HG03558 (cell line): ENCODE data around the gene RUNX2.
A peak's percentile ranks its signal among the peaks of the same experiment; 100 is the strongest.

Experiments used
- ATAC-seq: cut with Tn5 transposase; IDR thresholded peaks from one replicate; pipeline ENCODE4 v1.9.1; 2021; ENCODE audit warnings: moderate number of reproducible peaks; ENCODE audit not compliant: unreplicated experiment; ENCODE audit errors: extremely low read depth

Gene RUNX2

GRCh38 chr6:45681860-45682511, 353.9 kb downstream of the RUNX2 start:
- ATAC-seq = peak; percentile 94

GRCh38 chr6:45684476-45684875, 356.3 kb downstream of the RUNX2 start:
- no peak for ATAC-seq

- ATAC-seq = no peak
Observed at GRCh38 chr6:45685076-45685475, 356.9 kb downstream of the RUNX2 start.

GRCh38 chr6:45686841-45687569, 358.9 kb downstream of the RUNX2 start:
- ATAC-seq = no peak

GRCh38 chr6:45687570-45687969, 359.4 kb downstream of the RUNX2 start:
- peak; percentile 80 for ATAC-seq

- ATAC-seq = no peak
Observed at GRCh38 chr6:45688180-45688579, 360.1 kb downstream of the RUNX2 start.

GRCh38 chr6:45689926-45690615, 361.9 kb downstream of the RUNX2 start:
- no peak for ATAC-seq

GRCh38 chr6:45690846-45691245, 362.7 kb downstream of the RUNX2 start:
- ATAC-seq = no peak

- ATAC-seq = no peak
Observed at GRCh38 chr6:45691426-45691825, 363.3 kb downstream of the RUNX2 start.

- no peak for ATAC-seq
Observed at GRCh38 chr6:45692021-45692420, 363.9 kb downstream of the RUNX2 start.

GRCh38 chr6:45696738-45697137, 368.6 kb downstream of the RUNX2 start:
- ATAC-seq = no peak

GRCh38 chr6:45697605-45698004, 369.5 kb downstream of the RUNX2 start:
- ATAC-seq = no peak

GRCh38 chr6:45698046-45698445, 369.9 kb downstream of the RUNX2 start:
- no peak for ATAC-seq

GRCh38 chr6:45699663-45700062, 371.5 kb downstream of the RUNX2 start:
- no peak for ATAC-seq

GRCh38 chr6:45702849-45703739, 375.0 kb downstream of the RUNX2 start:
- ATAC-seq = no peak

GRCh38 chr6:45704056-45704800, 376.1 kb downstream of the RUNX2 start:
- no peak for ATAC-seq

- no peak for ATAC-seq
Observed at GRCh38 chr6:45705137-45705855, 377.2 kb downstream of the RUNX2 start.

- ATAC-seq = no peak
Observed at GRCh38 chr6:45706319-45706718, 378.2 kb downstream of the RUNX2 start.

- no peak for ATAC-seq
Observed at GRCh38 chr6:45707176-45707575, 379.0 kb downstream of the RUNX2 start.
